Keratinocyte (primary cell): Measurements from ENCODE around the gene MFN2. TPM values are rescaled to one million over a fixed set of nuclear protein-coding genes. Genes with fewer than 3 reads are reported as not detected.
"Not testable (repeated sequence)": the region's sequence is repeated elsewhere in the genome, so short reads cannot be mapped to it uniquely, and the experiment has no call there.

ENCODE experiments used
- DNase-seq: peaks from one replicate; pipeline ENCODE4 v3.0.0-alpha.2; 2011; ENCODE audit warnings: low read depth, missing footprints, low spot score
- FAIRE-seq: peaks from 2 replicates; lab custom pipeline; 2011; peaks lifted over from hg19 to GRCh38; lab: Jason Lieb, UNC
- H2AFZ ChIP-seq: 2 replicates; pipeline ENCODE4 v1.6.0; 2012; ENCODE audit warnings: low read length, control low read depth, inconsistent platforms; ENCODE audit not compliant: control insufficient read depth
- H3K27ac ChIP-seq: 2 replicates; pipeline ENCODE4 v1.5.1; 2011; ENCODE audit warnings: low read length; ENCODE audit not compliant: control insufficient read depth, insufficient read depth
- H3K27me3 ChIP-seq: 3 replicates; pipeline ENCODE4 v1.6.0; 2011; ENCODE audit warnings: low read length; ENCODE audit not compliant: control insufficient read depth, insufficient read depth; ENCODE audit errors: extremely low read depth
- H3K36me3 ChIP-seq, 2 experiments: 2 replicates in 1 of 2; 3 replicates in 1 of 2; pipeline ENCODE4 v1.5.1; 2011; ENCODE audit warnings: low read length in 2 of 2, mild to moderate bottlenecking in 1 of 2; ENCODE audit not compliant: control insufficient read depth in 2 of 2, insufficient read depth in 2 of 2; ENCODE audit errors: extremely low read depth in 1 of 2
- H3K4me1 ChIP-seq: 3 replicates; pipeline ENCODE4 v1.5.1; 2011; ENCODE audit warnings: low read length; ENCODE audit not compliant: control insufficient read depth, insufficient read depth; ENCODE audit errors: extremely low read depth
- H3K4me2 ChIP-seq: 3 replicates; pipeline ENCODE4 v1.6.0; 2011; ENCODE audit warnings: low read depth, low read length; ENCODE audit not compliant: control insufficient read depth, insufficient read depth; ENCODE audit errors: extremely low read depth
- H3K4me3 ChIP-seq, 3 experiments: fragments of 200-600 bp in 1 of 3; sonication (generic) in 1 of 3; 2 replicates in 2 of 3; 3 replicates in 1 of 3; pipeline ENCODE4 v1.5.1; 2011 to 2016; ENCODE audit warnings: low read length in 3 of 3, mild to moderate bottlenecking in 3 of 3, control low read depth in 2 of 3, inconsistent platforms in 1 of 3, low read depth in 1 of 3, mixed read lengths in 1 of 3, mixed run types in 1 of 3, moderate library complexity in 1 of 3; ENCODE audit not compliant: control insufficient read depth in 2 of 3, insufficient read depth in 2 of 3; ENCODE audit errors: extremely low read depth in 1 of 3
- H3K79me2 ChIP-seq: 2 replicates; pipeline ENCODE4 v1.6.0; 2012; ENCODE audit warnings: low read length; ENCODE audit not compliant: control insufficient read depth, insufficient read depth
- H3K9ac ChIP-seq: 3 replicates; pipeline ENCODE4 v1.6.0; 2011; ENCODE audit warnings: low read length; ENCODE audit not compliant: control insufficient read depth, insufficient read depth; ENCODE audit errors: extremely low read depth
- H3K9me1 ChIP-seq: 3 replicates; pipeline ENCODE4 v1.6.0; 2011; ENCODE audit warnings: low read length; ENCODE audit not compliant: control insufficient read depth, insufficient read depth; ENCODE audit errors: extremely low read depth
- H3K9me3 ChIP-seq: 2 replicates; pipeline ENCODE4 v1.5.1; 2012; ENCODE audit warnings: low read depth, low read length; ENCODE audit not compliant: control insufficient read depth
- H4K20me1 ChIP-seq: 3 replicates; pipeline ENCODE4 v1.6.0; 2011; ENCODE audit warnings: low read length; ENCODE audit not compliant: control insufficient read depth, insufficient read depth; ENCODE audit errors: extremely low read depth
- EZH2 ChIP-seq: IDR thresholded peaks from one replicate; pipeline ENCODE4 v1.6.1; 2012; ENCODE audit warnings: inconsistent platforms, mild to moderate bottlenecking, low read length, moderate library complexity
- dilution Hi-C: fragments of 300-500 bp; cut with MboI; formaldehyde crosslinking; loops from one replicate; pipeline ENCODE4 v1.7.0; 2020; ENCODE audit warnings: low sequenced_read_pairs; ENCODE audit not compliant: extremely low pct_ligation_motif_present
- polyA plus RNA-seq, 5 experiments: library from polyadenylated mRNA; depleted of rRNA in 3 of 5; stranded (reverse) in 3 of 5; stranded (forward) in 1 of 5; unstranded in 1 of 5; fragments of >200 nt; gene quantifications; 1 replicate in 1 of 5; 2 replicates in 3 of 5; 3 replicates in 1 of 5; pipeline versions ENCODE4 v1.2.1 to v1.2.3, GENCODE V29; 2011 to 2012; ENCODE audit warnings: missing spikeins in 2 of 5, low read depth in 1 of 5, low replicate concordance in 1 of 5
- TF ChIP-seq, protein P1 (sequence below), 3 experiments: IDR thresholded peaks in 1 of 3; conservative IDR thresholded peaks in 1 of 3; optimal IDR thresholded peaks in 1 of 3; 2 replicates in 2 of 3; 3 replicates in 1 of 3; pipeline versions ENCODE3 to v1.5.1; 2011; ENCODE audit warnings: low read length in 3 of 3, mild to moderate bottlenecking in 3 of 3, moderate library complexity in 2 of 3, control low read depth in 1 of 3, inconsistent platforms in 1 of 3; ENCODE audit not compliant: insufficient read depth in 2 of 3; ENCODE audit errors: extremely low read depth in 1 of 3

MFN2 gene
- polyA plus RNA-seq, 1 donor (not counting 4 experiments of a cell fraction or from before 2014, with no cell fraction given): 102 TPM

DNA sequence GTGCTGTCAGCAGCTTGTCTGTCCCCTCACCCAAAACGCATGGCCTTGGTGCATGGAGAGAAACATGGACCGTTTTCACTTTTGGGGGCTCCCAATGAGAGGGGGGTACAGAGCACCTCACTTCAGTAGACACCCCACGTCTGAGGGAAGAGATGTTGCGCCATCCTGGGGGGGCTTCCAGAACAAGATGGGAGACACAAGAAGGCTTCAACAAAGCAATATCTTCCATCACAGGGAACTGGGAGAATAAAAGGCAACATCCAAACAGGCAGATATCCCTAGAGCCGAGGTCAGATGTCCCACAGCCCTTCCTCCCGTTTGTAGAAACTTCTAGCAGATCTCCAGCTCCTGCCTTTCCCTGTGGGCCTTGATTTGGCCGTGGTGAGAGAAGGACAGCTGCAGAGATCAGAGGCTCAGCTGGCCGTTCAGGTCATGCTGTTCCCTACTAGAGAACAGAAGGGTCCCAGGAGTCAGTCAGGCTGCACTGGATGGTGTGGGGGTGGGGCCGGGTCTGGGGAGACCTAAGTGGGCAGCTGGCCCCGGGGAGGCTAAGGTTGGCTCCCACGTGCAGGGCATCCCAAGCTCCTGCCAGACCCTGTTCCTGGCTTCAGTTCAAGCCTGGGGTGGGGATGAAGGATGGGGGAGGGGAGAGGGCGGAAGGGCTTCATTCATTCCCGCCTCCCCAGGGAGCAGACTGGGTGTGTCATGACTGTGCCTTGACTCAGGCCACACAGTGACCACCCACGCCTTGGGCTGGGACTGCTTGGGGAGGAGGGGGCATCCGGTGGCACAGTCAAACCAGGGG lies 41.3 kb upstream of the MFN2 start:
- Histone ChIP-seq H3K4me1 (peaks cover 7% of the 10 kb centered on the region), H3K79me2 (peaks cover 11% of the 10 kb centered on the region), H3K4me3 (no peak overlapping the region), H3K9ac (no peak overlapping the region), H4K20me1 (no peaks in the 10 kb centered on the region), H3K27ac (no peak overlapping the region), H3K9me3 (no peaks in the 10 kb centered on the region), H3K36me3 (peaks cover 4 to 7% of the 10 kb centered on the region in 2 experiments), H3K4me2 (no peak overlapping the region), H3K27me3 (no peaks in the 10 kb centered on the region), H2AFZ (no peak overlapping the region), H3K9me1 (no peaks in the 10 kb centered on the region)
- TF ChIP-seq EZH2: no peak
- TF ChIP-seq, protein P1, sequence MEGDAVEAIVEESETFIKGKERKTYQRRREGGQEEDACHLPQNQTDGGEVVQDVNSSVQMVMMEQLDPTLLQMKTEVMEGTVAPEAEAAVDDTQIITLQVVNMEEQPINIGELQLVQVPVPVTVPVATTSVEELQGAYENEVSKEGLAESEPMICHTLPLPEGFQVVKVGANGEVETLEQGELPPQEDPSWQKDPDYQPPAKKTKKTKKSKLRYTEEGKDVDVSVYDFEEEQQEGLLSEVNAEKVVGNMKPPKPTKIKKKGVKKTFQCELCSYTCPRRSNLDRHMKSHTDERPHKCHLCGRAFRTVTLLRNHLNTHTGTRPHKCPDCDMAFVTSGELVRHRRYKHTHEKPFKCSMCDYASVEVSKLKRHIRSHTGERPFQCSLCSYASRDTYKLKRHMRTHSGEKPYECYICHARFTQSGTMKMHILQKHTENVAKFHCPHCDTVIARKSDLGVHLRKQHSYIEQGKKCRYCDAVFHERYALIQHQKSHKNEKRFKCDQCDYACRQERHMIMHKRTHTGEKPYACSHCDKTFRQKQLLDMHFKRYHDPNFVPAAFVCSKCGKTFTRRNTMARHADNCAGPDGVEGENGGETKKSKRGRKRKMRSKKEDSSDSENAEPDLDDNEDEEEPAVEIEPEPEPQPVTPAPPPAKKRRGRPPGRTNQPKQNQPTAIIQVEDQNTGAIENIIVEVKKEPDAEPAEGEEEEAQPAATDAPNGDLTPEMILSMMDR (optimal IDR thresholded peaks at IDR 0.05 in 1 of 3, IDR thresholded peaks at IDR 0.05 in 1 of 3, conservative IDR thresholded peaks at IDR 0.05 in 1 of 3; ENCODE audit: extremely low read depth in 1 of 3, insufficient read depth in 2 of 3, low read length in 3 of 3): no peak
- FAIRE-seq (no peak), DNase-seq (no peak)
- dilution Hi-C loops: no loop called here

- dilution Hi-C loops, H3K9me1 ChIP-seq, H3K9ac ChIP-seq, H3K4me3 ChIP-seq, H3K27ac ChIP-seq, H3K9me3 ChIP-seq, DNase-seq, H3K4me2 ChIP-seq, H3K36me3 ChIP-seq, H3K4me1 ChIP-seq, H2AFZ ChIP-seq, H4K20me1 ChIP-seq, FAIRE-seq, H3K27me3 ChIP-seq: not testable (repeated sequence)
- peaks cover 10% of the 10 kb centered on the region for H3K79me2 ChIP-seq
Measured at GRCh38 chr1:11939794-11940193, 40.5 kb upstream of the MFN2 start.
